DMS153 (cell line): ENCODE measurements around the gene OPCML.

ENCODE experiments used
- DNase-seq: peaks from one replicate; lab custom pipeline; 2025; lab: John Stamatoyannopoulos, UW

OPCML gene

DNA sequence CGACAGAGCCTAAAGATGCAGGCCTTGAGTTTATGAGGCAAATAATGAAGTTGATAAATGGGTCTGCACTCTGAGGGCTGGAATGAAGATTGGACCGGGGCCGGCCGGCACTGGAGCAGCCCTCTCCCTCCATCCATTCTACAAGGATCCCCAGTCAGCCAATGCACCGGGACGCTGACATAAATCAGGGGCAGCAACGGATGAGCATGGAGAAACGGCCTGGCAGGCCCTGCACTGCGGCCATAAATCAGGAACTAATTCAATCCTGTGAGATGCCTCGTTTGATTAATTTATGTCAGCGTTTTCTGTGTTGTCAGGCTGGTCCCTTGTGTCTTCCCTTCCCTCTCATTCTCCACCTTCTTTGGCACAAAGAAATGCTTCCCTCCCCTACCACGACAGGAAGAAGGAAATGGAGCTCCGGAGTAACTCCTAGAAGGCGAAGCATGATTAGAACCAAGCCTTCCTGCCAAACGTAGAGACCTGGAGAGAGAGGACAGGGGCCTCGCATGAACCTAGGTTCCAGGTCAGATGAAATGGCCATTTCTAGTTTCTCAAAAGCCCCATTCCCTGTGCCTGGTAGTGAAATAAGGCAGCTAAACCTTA lies 358.4 kb downstream of the OPCML start:
- no peak for DNase-seq

DNA sequence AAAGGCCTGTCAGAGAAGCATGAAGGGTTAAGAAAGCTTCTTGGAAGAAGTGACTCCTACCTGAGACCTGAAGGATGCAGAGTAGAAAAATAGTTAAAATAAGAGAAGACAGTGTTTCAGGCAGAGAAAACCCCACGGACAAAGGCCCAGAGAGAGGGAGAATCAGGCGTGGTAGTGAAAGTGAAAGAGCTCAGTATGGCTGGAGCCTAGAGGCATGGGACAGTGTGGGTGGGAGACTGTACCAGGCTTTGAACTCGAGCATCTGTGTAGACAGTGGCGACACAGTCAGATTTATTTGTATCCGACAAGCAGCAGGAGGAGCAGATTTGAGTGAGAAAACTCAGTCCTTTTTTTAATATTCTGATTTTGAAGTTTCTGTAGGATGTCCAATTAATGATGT lies 360.0 kb downstream of the OPCML start:
- DNase-seq: no peak

DNA sequence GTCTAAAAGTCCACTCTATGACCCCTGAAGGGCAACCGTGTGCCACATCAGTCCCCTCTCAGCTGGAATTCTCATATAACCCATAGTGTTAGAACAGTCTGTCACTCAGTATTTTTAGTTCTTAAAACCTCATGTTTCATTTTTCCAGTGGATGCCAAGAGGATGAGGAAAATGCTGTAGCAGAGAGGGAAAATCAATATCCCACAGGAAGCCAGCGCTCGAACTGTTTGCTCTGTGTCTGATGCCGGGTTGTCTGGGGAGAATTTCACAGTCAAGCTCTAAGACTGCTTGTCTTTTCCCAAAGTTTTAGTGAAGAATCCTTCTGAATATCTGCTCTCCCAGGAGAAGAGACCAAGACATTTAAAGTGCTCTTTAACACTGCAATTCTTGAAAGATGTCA lies 360.9 kb downstream of the OPCML start:
- DNase-seq: no peak

DNA sequence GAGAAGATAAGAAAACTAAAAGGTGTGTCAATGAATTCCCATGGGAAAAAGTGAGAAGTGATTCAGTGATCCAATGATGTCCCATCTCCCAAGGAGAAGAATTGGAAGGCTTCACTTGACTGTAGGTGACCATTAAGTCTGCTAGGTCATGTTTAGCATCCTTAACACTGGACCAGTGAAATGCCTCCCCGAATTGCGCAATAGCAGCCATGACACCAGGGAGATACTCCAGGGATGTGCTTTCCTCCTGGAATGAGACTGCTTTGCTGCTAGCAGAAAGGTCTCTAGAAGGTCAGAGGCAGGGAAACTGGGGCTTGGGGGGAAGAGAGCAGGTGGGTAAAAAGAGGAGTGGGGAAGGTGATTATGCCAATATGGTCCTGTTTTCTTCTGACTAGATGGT lies 364.3 kb downstream of the OPCML start:
- no peak for DNase-seq

DNA sequence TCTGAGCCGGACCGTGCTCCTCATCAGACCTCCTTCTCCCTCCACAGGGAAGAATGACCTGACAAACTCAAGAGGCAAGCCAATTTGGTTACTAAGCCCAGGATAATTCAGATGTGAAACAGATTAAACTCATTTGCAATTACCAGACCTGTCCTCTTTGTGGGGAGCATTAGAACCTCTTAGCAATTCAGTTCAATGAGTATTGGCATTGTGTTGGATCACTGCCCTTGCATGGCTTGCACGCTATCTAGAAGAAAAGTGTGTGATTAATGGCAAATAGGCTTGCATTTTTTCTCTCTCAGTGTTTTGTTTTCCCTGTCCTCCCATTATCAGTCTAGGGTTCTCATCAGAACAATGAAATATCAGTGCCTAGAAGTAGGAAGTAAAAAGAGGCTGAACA lies 365.6 kb downstream of the OPCML start:
- no peak for DNase-seq

DNA sequence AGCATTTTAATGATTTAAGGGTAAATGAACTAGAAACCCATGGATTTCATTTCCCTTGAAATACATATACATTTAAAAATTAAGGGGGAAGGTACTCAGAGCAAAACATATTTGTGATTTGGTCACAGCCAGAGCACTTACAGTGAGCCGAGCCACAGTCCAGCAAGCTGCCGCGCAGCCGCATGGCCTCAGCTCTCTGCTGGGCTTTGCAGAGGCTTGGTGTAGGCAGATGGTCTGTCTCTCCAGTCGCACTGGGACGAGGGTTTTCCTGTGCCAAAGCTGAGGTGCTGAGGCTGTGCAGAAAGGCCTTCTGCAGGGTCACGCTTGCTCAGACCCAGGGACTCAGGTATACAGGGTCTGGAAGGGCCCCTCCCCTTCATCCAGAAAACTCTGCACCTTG lies 367.3 kb downstream of the OPCML start:
- no peak for DNase-seq

DNA sequence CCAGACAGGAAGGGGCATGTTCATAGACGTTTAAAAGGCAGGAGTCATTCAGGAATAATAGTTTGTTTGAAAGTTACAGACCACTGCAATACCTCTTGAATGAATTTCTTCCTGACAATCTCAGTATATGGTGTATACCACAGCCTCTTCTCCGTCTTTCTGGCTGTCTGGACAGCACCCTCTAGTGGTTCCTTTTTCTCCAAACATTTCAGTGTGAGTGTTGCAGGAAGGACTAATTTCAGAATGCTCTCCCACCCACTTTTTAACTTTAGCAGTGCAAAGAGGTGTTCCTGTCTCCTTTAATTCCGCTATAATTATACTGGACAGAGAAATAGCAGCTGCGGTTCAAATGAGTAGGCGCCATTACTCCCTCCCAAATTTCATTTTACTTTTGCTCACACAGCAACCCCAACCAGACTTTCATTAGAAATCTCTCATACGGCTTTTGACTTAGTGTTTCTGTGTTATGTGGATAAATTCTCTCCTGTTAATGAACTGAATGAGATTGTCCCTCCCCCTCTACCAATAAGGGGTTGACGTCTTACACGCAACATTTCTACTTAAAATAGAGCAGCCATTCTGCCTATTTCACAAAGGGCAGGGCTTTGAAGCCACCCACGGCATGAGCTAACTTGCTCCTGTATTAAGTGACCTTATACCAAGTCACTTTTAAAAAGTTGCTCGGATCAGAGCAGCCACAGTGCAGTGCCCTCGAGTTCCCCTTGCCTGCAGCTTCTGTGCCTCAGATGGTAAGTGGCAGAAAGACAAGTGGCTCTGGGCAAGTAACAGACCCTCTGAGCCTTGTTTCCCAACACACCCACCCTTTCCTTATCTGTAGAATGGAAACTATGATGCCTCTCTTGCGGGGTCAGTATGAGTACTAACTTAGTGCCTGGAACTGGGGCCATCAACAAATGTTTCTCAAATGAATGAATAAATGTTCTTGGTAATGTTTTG lies 368.6 kb downstream of the OPCML start:
- DNase-seq: no peak

DNA sequence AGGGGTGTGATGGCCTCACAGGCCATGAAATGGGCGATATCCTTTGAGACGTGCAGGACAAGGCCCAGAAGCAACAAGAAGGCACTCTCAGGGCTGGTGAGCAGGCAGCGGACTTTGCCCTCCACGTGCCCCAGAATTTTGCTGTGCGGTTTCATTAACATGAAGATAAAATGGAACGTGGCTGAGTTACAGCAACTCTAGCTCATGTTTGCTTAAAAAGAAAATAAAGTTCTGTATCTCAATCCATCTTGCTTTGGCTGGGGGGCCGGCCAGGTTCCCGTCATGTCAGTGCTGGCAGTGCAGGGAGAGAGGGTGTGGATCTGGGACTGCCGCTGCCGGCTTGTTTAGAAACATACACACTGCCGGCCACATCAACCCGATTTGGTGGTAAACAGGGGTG lies 370.1 kb downstream of the OPCML start:
- no peak for DNase-seq

DNA sequence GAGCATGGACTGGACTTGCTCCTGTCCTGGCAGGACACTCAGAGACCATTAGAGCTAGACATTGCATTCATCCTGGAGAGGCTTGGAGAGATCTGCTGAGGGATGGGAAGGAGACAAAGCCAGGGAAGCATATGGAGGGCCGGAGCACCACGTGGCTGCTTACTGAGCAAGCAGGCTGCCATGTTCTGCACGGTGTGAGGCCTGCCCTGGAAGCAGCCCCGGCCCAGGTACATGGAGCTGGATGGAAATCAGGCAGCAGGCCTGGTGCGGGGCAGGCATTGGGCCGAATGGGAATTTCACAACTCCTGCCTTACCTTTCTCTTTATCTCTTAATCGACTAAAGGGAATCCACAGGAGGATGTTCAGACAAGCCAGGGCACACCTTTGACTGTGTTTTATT lies 371.5 kb downstream of the OPCML start:
- no peak for DNase-seq

DNA sequence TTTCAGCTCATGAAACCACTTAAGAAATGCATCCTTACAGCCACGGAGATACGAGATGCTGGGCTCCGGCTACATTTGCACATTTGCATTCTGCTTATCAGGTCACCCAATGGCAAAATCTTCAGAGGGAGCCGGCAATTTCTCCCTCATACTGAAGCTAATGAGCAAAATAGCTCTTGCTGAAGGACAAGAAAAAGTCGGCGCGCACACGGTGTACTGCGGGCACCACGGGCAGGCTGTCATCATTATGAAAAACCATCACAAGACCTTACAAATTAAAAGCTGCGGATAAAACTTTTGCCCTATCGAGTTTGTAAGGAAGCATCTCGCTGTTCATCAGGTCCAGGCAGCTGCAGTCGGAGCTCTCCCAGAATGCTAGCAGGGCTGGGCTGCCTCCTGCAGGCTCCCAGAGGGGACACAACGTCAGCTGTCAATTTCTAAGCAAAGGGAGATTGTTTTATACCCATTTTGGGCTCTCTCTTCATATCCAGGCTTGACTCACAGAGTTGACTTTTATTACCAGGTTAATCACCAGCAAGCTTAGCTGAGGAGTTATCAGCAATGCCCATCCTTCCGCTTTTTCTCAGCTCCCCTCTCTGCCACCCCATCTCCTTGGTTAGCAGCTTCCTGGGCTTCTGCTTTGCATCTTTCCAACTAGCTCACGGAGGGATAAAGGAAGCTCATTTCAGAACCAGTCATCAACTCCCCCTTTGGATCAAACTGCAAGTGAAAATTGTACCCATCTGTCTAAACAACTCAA lies 375.1 kb downstream of the OPCML start:
- DNase-seq: no peak

DNA sequence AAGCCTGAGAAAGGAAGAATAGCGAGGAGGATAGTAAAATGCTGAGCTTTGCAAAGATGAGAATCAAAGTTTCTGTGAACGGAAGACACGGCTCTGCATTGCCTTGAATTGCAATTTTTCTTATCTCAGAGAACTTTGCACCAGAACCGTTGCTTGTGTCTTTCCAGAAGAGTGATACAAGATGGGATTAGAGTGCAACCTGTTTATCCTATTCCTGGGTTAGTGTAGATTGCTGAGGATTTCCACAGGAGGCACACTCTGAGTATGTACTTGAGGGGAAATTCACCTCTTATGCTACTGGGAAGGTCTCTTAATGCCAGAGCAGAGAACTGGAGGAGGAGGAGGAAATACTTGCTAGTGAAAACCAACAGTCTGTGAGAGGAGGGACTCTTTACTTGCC lies 377.5 kb downstream of the OPCML start:
- DNase-seq: no peak

DNA sequence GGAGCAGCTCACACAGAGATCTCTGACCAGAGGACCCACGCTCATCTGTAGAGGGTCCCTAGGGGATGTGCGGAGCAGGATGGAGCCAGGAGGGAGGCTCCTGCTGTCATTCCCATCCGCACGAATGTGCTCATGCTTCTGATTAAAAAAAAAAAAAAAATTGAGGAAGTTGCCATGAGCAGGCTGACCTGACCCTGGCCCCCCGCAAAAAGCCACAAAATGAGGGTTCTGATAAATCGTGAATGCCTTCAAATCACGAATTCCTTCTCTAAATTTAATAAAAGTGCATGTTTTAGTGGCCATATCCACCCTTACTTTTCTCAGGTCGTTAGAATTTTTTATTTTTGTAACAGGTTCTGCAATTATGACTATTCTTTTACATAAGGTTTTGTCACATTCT lies 378.2 kb downstream of the OPCML start:
- DNase-seq: no peak

DNA sequence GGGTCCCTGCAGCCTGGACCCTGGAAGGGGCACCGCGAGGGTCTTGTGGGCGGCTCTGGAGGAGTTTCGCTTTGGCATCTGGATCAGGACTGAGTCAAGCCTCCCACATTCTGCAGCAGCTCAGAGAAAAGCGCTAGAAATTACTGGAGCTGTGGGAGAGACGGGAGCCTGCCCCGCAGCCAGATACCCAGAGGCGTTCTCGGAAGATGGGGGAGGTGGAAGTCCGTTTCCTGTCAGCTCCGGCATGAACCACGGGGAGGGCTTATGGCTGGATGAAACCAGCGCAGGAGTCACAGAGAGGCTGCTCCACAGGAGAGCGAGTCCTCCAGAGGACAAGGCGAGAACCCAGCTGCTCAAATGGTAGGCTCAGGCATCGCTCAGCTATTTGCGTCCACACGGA lies 379.3 kb downstream of the OPCML start:
- DNase-seq: no peak

DNA sequence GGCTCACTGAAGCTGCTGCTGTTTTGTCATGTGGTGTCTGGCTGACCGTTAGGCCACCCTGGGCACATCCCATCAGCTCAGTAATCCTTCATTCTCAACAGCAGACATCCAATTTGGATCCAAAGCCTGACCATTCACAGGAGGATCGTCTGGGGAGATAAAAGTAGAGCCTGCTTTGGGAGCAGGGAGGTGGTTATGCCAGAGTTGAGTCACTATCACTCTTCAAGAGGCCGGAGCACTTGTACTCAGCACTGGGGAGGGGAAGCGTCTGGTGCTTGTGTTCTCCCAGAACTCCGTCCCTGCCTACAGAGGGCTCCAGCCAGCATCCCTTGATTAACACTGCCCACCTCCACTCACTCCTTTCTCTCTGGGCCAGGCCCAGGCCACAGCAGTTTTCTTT lies 382.6 kb downstream of the OPCML start:
- DNase-seq: no peak

DNA sequence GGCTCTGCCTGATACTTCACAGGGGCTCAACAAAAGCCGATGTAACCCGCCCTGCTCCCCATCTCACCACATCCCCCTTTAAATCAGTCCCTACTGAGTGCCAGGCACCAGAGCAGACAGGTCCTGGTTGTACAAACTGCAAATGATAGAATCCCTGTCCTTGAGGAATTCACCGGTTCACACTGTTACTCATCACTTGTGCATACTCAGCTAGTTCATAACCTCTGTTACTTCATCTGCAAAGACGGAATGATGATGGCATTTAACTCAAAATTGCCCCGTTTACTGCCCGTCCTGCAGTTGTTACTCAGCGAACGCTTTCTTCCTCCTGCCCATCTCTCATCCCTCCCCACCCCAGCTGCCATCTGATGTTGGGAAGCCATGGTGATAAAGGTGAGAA lies 384.7 kb downstream of the OPCML start:
- no peak for DNase-seq

DNA sequence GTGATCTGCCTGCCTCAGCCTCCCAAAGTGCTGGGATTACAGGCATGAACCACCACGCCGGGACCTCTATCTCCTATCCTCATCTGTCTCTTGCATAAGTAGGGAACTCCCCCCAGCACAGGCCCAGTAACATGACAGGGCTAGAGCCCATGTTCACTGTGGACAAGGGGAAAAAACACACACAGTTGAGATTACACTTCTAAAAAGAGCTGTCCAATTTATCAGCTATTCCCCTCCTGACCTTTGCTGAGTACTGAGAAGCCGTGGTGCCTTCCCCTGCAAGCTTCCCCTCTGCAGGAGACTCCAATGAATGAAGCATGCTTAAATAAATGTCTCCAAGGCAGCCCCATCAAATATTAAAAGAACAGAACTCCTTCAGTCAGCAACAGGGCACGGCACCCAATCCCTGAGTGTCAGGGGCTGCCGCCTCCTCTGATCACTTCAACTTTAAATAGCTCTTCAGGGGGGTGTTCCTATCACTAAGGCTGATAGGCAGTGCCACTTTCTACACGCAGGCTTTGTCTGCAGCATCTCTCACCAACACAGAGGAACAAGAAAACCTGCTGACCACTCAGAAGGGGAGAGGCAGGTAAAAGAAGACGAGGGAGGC lies 385.5 kb downstream of the OPCML start:
- no peak for DNase-seq

DNA sequence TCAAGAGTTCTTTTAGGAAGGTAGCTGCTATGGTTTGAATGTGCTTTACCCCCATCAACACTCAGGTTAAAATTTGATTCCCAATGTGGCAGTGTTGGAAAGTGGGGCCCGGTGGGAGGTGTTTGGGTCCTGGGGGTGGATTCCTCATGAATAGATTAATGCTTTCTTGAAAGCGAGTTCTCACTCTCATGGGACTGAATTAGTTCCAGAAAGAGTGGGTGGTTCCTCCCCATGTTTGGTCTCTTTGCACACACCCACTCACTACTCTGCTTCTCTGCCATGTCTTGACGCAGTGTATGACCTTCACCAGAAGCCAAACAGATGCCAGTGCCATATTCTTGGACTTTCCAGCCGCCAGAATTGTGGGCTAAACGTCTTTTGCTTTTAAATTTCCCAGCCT lies 394.4 kb downstream of the OPCML start:
- no peak for DNase-seq

DNA sequence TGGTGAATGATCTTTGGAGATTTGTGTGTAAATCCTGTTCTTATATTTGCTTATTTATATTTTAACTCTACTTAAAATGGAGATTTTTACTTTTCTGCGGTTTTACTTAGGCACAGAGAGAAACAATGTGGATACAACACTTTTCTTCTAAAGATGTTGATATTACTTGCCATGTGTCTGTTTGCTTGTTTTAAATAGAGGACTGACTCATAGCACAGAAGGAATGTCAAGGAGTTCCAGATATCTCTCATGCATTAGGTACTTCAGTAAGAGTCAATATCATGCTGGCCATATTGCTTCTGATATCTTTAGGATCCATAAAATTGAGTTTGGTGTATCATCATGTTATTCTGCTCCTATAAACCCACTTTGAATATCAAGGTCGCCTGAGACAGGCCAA lies 395.0 kb downstream of the OPCML start:
- no peak for DNase-seq

DNA sequence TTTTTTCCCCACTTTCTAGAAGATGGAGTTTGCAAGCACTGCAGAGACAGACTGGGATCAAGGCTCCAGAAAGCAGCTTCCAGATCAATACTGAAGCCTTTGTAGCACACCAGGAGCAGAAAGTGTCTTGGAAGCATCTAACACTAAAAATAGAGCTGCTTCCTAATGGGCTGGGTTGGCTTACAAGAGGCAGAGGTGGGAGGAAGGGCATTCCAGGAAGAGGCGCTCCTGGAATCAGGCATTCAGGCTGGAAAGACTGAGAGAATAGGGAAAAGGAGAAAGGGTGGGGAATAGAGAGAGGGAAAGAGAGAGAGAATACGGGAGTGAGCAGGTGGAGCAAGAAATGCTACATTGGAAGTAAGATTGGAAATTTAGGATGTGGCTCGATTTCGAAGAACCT lies 395.9 kb downstream of the OPCML start:
- no peak for DNase-seq

DNA sequence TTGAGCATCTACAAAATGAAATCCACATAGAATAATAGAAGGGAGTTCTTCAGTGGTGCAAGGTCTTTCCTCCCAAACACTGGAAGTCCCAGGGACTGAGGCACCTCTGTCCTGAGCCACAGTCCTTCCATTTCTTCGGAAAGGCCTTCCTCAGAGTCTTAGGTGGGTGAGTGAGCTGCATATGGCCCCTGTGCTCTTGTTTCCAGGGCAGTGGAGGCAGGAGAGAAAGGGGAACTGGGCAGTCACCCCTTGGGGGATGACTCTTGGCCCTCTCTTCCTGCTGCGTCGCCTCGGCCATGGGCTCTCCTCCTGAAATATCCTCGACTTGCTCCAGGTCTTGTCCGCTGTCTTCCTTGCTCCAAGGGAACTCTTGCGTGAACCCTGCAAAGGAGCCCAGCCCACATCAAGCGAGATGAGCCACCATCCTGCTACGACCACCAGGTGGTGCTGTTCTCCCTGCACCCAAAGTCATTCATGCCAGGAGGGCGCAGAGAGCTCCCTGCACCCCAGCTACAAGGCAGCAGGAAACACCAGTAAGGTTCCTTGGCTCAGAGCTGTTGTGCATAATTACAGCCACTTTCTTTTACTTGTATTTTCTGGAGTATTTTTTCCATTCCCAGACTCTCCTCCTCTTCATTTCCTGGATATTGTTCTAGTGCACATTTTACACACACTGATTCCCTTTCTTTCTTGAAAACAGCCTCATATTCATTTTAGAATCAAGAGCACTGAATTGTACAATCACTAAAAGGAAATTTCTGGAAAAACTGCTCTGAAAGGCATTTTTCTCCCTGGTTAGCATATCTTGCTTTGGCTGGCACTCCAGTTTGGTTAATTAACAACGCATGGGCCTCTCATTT lies 397.8 kb downstream of the OPCML start:
- peak; percentile 63 for DNase-seq

DNA sequence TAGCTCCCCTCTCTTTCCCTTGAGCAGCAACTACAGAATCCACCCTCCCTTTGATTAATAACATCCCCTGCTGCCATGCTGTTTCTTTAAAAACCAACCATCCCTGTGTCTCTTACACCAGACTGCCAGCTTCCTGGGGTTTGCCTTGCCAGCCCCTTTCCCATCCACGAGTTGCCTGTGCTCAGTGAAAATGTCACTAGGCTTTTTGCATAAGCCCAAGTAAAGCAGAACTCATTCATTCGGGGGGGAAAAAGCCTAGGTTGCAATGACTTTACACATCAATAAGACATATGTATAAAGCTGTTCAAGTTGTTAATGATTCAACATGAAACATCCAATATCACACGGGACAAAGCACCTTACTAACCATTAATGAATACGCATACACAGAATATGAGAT lies 398.7 kb downstream of the OPCML start:
- no peak for DNase-seq

DNA sequence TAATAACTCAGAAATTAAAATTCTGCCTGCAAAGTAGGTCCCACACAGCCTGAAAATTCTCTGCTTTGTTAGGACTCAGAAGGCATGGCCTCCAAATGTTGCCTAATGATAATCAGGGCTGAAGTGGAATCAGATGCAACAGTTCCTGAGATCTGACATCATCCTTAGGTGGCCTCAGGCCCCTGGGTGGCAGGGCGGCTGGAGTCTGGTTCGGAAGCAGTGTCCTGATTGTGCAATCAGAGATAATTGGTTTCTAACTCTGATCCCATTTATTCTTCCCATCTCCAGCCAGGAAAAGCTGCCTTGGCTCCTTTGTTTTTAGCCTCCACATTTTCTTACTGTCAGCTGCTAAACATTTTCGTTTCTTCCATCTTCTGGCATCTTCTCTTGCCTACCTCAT lies 399.3 kb downstream of the OPCML start:
- DNase-seq: no peak
